Measurements from ENCODE around the gene PARS2. TPM values are rescaled to one million over a fixed set of nuclear protein-coding genes. Genes with fewer than 3 reads are reported as not detected.

Gene PARS2
- total and polyA plus RNA-seq, 2 experiments from 2014 or later, result 5.9 to 13.6 TPM

DNA sequence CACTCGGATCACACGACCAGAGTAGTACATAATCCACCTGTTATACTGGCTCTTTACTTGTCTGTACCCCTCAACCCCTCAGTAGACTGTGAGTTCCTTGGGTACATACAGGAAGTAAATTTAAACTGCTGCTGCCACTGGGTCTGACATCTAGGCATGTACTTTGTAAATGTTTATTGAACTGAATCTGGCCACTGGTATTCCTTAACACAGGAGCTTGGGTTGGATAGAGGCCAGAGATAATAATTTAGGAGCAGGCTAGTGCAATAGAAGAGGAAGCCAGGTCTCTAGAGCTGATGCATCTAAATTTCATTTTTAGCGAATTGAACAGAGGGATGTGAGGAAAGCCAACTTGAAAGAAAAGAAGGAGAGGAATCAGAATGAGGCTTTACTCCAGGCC, 36.3 kb downstream of the PARS2 start:
- no peak overlapping the region for H3K4me3 ChIP-seq
- peaks cover 28% of the 10 kb centered on the region for H3K36me3 ChIP-seq (ENCODE audit: insufficient read depth)
- DNase-seq (ENCODE audit: low spot score) (no peak), ATAC-seq (no peak)
- no peaks in the 10 kb centered on the region for H3K4me1 Mint-ChIP-seq
- peaks cover 69% of the 10 kb centered on the region for H3K36me3 Mint-ChIP-seq (ENCODE audit: low read depth)
- no peaks in the 10 kb centered on the region for H3K27me3 ChIP-seq (ENCODE audit: insufficient read depth)
- no peaks in the 10 kb centered on the region for H3K9me2 ChIP-seq (ENCODE audit: insufficient read depth)
- TF ChIP-seq, protein P1, sequence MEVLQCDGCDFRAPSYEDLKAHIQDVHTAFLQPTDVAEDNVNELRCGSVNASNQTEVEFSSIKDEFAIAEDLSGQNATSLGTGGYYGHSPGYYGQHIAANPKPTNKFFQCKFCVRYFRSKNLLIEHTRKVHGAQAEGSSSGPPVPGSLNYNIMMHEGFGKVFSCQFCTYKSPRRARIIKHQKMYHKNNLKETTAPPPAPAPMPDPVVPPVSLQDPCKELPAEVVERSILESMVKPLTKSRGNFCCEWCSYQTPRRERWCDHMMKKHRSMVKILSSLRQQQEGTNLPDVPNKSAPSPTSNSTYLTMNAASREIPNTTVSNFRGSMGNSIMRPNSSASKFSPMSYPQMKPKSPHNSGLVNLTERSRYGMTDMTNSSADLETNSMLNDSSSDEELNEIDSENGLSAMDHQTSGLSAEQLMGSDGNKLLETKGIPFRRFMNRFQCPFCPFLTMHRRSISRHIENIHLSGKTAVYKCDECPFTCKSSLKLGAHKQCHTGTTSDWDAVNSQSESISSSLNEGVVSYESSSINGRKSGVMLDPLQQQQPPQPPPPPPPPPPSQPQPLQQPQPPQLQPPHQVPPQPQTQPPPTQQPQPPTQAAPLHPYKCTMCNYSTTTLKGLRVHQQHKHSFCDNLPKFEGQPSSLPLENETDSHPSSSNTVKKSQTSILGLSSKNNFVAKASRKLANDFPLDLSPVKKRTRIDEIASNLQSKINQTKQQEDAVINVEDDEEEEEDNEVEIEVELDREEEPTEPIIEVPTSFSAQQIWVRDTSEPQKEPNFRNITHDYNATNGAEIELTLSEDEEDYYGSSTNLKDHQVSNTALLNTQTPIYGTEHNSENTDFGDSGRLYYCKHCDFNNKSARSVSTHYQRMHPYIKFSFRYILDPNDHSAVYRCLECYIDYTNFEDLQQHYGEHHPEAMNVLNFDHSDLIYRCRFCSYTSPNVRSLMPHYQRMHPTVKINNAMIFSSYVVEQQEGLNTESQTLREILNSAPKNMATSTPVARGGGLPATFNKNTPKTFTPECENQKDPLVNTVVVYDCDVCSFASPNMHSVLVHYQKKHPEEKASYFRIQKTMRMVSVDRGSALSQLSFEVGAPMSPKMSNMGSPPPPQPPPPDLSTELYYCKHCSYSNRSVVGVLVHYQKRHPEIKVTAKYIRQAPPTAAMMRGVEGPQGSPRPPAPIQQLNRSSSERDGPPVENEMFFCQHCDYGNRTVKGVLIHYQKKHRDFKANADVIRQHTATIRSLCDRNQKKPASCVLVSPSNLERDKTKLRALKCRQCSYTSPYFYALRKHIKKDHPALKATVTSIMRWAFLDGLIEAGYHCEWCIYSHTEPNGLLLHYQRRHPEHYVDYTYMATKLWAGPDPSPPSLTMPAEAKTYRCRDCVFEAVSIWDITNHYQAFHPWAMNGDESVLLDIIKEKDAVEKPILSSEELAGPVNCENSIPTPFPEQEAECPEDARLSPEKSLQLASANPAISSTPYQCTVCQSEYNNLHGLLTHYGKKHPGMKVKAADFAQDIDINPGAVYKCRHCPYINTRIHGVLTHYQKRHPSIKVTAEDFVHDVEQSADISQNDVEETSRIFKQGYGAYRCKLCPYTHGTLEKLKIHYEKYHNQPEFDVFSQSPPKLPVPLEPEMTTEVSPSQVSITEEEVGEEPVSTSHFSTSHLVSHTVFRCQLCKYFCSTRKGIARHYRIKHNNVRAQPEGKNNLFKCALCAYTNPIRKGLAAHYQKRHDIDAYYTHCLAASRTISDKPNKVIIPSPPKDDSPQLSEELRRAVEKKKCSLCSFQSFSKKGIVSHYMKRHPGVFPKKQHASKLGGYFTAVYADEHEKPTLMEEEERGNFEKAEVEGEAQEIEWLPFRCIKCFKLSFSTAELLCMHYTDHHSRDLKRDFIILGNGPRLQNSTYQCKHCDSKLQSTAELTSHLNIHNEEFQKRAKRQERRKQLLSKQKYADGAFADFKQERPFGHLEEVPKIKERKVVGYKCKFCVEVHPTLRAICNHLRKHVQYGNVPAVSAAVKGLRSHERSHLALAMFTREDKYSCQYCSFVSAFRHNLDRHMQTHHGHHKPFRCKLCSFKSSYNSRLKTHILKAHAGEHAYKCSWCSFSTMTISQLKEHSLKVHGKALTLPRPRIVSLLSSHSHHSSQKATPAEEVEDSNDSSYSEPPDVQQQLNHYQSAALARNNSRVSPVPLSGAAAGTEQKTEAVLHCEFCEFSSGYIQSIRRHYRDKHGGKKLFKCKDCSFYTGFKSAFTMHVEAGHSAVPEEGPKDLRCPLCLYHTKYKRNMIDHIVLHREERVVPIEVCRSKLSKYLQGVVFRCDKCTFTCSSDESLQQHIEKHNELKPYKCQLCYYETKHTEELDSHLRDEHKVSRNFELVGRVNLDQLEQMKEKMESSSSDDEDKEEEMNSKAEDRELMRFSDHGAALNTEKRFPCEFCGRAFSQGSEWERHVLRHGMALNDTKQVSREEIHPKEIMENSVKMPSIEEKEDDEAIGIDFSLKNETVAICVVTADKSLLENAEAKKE (CRISPR knock-in tag; IDR thresholded peaks at IDR 0.05), result no peak
- TF ChIP-seq, protein P2, sequence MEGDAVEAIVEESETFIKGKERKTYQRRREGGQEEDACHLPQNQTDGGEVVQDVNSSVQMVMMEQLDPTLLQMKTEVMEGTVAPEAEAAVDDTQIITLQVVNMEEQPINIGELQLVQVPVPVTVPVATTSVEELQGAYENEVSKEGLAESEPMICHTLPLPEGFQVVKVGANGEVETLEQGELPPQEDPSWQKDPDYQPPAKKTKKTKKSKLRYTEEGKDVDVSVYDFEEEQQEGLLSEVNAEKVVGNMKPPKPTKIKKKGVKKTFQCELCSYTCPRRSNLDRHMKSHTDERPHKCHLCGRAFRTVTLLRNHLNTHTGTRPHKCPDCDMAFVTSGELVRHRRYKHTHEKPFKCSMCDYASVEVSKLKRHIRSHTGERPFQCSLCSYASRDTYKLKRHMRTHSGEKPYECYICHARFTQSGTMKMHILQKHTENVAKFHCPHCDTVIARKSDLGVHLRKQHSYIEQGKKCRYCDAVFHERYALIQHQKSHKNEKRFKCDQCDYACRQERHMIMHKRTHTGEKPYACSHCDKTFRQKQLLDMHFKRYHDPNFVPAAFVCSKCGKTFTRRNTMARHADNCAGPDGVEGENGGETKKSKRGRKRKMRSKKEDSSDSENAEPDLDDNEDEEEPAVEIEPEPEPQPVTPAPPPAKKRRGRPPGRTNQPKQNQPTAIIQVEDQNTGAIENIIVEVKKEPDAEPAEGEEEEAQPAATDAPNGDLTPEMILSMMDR (conservative IDR thresholded peaks at IDR 0.05; ENCODE audit: low read depth in 2 of 2), result no peak
- H3K9me3 Mint-ChIP-seq, result peaks cover 5% of the 10 kb centered on the region; the same call in 2 of the 3 replicates
- no peaks in the 10 kb centered on the region for H3K27me3 Mint-ChIP-seq (ENCODE audit: insufficient read depth, low read depth, poor library complexity)
- H2AFZ ChIP-seq, result no peak overlapping the region
- H3K27ac ChIP-seq (ENCODE audit: low read depth), result no peak overlapping the region
- H4K20me1 ChIP-seq (replicated peaks; ENCODE audit: insufficient read depth), result no peaks in the 10 kb centered on the region; the same call in 1 of the 2 replicates
- no peaks in the 10 kb centered on the region for H3K79me2 ChIP-seq (replicated peaks; ENCODE audit: insufficient read depth)
- H3K4me3 Mint-ChIP-seq, result no peak overlapping the region
- H3K27ac Mint-ChIP-seq, result no peak overlapping the region
- H3F3A ChIP-seq (replicated peaks; ENCODE audit: low read depth), result no peaks in the 10 kb centered on the region
- no peak overlapping the region for H3K4me2 ChIP-seq
- no peaks in the 10 kb centered on the region for H3K4me1 ChIP-seq (ENCODE audit: insufficient read depth)

DNA sequence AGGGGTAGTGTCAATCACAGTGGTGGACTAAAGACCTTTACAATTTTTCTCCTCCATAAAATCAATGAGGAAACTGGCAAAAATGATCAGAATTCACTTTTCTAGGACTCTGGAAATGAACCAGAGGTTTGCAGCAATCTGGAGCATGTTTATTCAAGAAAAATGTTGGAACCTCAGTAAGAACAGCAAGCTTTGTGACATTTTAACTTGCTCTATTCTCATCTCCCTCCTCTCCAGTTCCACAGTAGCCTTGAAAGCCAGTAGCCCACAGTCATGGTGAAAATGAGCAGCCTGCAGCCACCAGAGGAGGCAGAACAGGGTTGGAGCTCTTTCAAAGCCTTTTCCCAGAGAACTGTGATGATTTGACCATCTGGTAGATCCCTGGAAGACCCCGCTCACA, 39.6 kb downstream of the PARS2 start:
- Mint-ChIP-seq H3K9me3 (peaks cover 5% of the 10 kb centered on the region; the same call in 2 of the 3 replicates), H3K27ac (no peak overlapping the region), H3K4me1 (no peaks in the 10 kb centered on the region), H3K4me3 (no peak overlapping the region), H3K36me3 (ENCODE audit: low read depth) (peaks cover 74% of the 10 kb centered on the region), H3K27me3 (ENCODE audit: insufficient read depth, low read depth, poor library complexity) (peaks cover 4% of the 10 kb centered on the region)
- no peak overlapping the region for H2AFZ ChIP-seq
- H3K36me3 ChIP-seq (ENCODE audit: insufficient read depth), result peaks cover 47% of the 10 kb centered on the region
- no peak overlapping the region for H3K27ac ChIP-seq (ENCODE audit: low read depth)
- no peak overlapping the region for H3K4me2 ChIP-seq
- H3K27me3 ChIP-seq (ENCODE audit: insufficient read depth), result no peaks in the 10 kb centered on the region
- ATAC-seq (no peak), DNase-seq (ENCODE audit: low spot score) (no peak)
- no peaks in the 10 kb centered on the region for H3F3A ChIP-seq (replicated peaks; ENCODE audit: low read depth)
- H3K4me3 ChIP-seq, result no peak overlapping the region
- H4K20me1 ChIP-seq (replicated peaks; ENCODE audit: insufficient read depth), result no peaks in the 10 kb centered on the region
- H3K4me1 ChIP-seq (ENCODE audit: insufficient read depth), result no peaks in the 10 kb centered on the region
- no peaks in the 10 kb centered on the region for H3K9me2 ChIP-seq (ENCODE audit: insufficient read depth)
- no peaks in the 10 kb centered on the region for H3K79me2 ChIP-seq (replicated peaks; ENCODE audit: insufficient read depth)
- TF ChIP-seq STAT1 (IDR thresholded peaks at IDR 0.05; ENCODE audit: unreplicated experiment), result no peak
- TF ChIP-seq NANOG (IDR thresholded peaks at IDR 0.05; ENCODE audit: borderline replicate concordance), result no peak
- no peak for TF ChIP-seq ZNF114 (CRISPR knock-in tag; IDR thresholded peaks at IDR 0.05)
- TF ChIP-seq, protein P3, sequence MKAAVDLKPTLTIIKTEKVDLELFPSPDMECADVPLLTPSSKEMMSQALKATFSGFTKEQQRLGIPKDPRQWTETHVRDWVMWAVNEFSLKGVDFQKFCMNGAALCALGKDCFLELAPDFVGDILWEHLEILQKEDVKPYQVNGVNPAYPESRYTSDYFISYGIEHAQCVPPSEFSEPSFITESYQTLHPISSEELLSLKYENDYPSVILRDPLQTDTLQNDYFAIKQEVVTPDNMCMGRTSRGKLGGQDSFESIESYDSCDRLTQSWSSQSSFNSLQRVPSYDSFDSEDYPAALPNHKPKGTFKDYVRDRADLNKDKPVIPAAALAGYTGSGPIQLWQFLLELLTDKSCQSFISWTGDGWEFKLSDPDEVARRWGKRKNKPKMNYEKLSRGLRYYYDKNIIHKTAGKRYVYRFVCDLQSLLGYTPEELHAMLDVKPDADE (IDR thresholded peaks at IDR 0.05), result no peak

All from GM23338 (cell line).